Measurements from ENCODE around the gene ZNF562.
"Not testable (repeated sequence)": the region's sequence is repeated elsewhere in the genome, so short reads cannot be mapped to it uniquely, and the experiment has no call there.

The ZNF562 gene

GRCh38 chr19:9674663-9675357, at the start of gene ZNF562:
Gene ZNF562 (minus strand): TSS chr19:9675100. CDS start chr19:9660744, 14,356 bp downstream.
- DNase-seq (ENCODE audit: low read depth), result peak; percentile 90

- no peak for DNase-seq (ENCODE audit: low read depth)
Measured at GRCh38 chr19:9724157-9724556, 49.3 kb upstream of the ZNF562 start.

GRCh38 chr19:9721861-9722260, 47.0 kb upstream of the ZNF562 start:
- no peak for DNase-seq (ENCODE audit: low read depth)

GRCh38 chr19:9720541-9720940, 45.6 kb upstream of the ZNF562 start:
- no peak for DNase-seq (ENCODE audit: low read depth)

- no peak for DNase-seq (ENCODE audit: low read depth)
Measured at GRCh38 chr19:9711815-9712214, 36.9 kb upstream of the ZNF562 start.

- no peak for DNase-seq (ENCODE audit: low read depth)
Measured at GRCh38 chr19:9709305-9709704, 34.4 kb upstream of the ZNF562 start.

GRCh38 chr19:9705836-9706235, 30.9 kb upstream of the ZNF562 start:
- DNase-seq (ENCODE audit: low read depth), result no peak

GRCh38 chr19:9702186-9702585, 27.3 kb upstream of the ZNF562 start:
- no peak for DNase-seq (ENCODE audit: low read depth)

- DNase-seq (ENCODE audit: low read depth), result no peak
Measured at GRCh38 chr19:9700229-9700981, 25.5 kb upstream of the ZNF562 start.

- not testable (repeated sequence) for DNase-seq (ENCODE audit: low read depth)
Measured at GRCh38 chr19:9690301-9690700, 15.4 kb upstream of the ZNF562 start.

- DNase-seq (ENCODE audit: low read depth), result not testable (repeated sequence)
Measured at GRCh38 chr19:9679996-9680395, 5.1 kb upstream of the ZNF562 start.

GRCh38 chr19:9675358-9675901, 530 bp upstream of the ZNF562 start:
- not testable (repeated sequence) for DNase-seq (ENCODE audit: low read depth)

GRCh38 chr19:9673912-9674662, 813 bp downstream of the ZNF562 start:
- peak; percentile 18 for DNase-seq (ENCODE audit: low read depth)

GRCh38 chr19:9672893-9673292, 2.0 kb downstream of the ZNF562 start:
- DNase-seq (ENCODE audit: low read depth), result no peak

- peak; percentile 25 for DNase-seq (ENCODE audit: low read depth)
Measured at GRCh38 chr19:9671655-9672054, 3.2 kb downstream of the ZNF562 start.

GRCh38 chr19:9668544-9668943, 6.4 kb downstream of the ZNF562 start:
- no peak for DNase-seq (ENCODE audit: low read depth)

- no peak for DNase-seq (ENCODE audit: low read depth)
Measured at GRCh38 chr19:9667898-9668297, 7.0 kb downstream of the ZNF562 start.

- DNase-seq (ENCODE audit: low read depth), result peak; percentile 47
Measured at GRCh38 chr19:9658769-9659168, 16.1 kb downstream of the ZNF562 start.

- DNase-seq (ENCODE audit: low read depth), result not testable (repeated sequence)
Measured at GRCh38 chr19:9653066-9653555, 21.8 kb downstream of the ZNF562 start.

- not testable (repeated sequence) for DNase-seq (ENCODE audit: low read depth)
Measured at GRCh38 chr19:9651464-9651863, 23.4 kb downstream of the ZNF562 start.

- no peak for DNase-seq (ENCODE audit: low read depth)
Measured at GRCh38 chr19:9650345-9650744, 24.6 kb downstream of the ZNF562 start.

- no peak for DNase-seq (ENCODE audit: low read depth)
Measured at GRCh38 chr19:9645472-9645871, 29.4 kb downstream of the ZNF562 start.
